22Rv1 (cell line): ENCODE measurements around the gene FOXP3.

Experiments used
- ZFX ChIP-seq: fragments of 450-650 bp; IDR thresholded peaks from 2 replicates; pipeline ENCODE4 v1.6.1; 2017; ENCODE audit warnings: antibody characterized with exemption, borderline replicate concordance
- TF ChIP-seq, protein P1 (sequence below): fragments of 450-650 bp; IDR thresholded peaks from 2 replicates; pipeline ENCODE4 v1.5.1; 2017; ENCODE audit warnings: mild to moderate bottlenecking

GRCh38 chrX:49212861-49213260 lies 51.6 kb downstream of the FOXP3 start:
- TF ChIP-seq, protein P1, sequence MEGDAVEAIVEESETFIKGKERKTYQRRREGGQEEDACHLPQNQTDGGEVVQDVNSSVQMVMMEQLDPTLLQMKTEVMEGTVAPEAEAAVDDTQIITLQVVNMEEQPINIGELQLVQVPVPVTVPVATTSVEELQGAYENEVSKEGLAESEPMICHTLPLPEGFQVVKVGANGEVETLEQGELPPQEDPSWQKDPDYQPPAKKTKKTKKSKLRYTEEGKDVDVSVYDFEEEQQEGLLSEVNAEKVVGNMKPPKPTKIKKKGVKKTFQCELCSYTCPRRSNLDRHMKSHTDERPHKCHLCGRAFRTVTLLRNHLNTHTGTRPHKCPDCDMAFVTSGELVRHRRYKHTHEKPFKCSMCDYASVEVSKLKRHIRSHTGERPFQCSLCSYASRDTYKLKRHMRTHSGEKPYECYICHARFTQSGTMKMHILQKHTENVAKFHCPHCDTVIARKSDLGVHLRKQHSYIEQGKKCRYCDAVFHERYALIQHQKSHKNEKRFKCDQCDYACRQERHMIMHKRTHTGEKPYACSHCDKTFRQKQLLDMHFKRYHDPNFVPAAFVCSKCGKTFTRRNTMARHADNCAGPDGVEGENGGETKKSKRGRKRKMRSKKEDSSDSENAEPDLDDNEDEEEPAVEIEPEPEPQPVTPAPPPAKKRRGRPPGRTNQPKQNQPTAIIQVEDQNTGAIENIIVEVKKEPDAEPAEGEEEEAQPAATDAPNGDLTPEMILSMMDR, result no peak
- no peak for TF ChIP-seq ZFX
